Astrocyte of the cerebellum (primary cell): Measurements from ENCODE around the gene TFB1M.

ENCODE experiments used
- DNase-seq: peaks from one replicate; pipeline ENCODE4 v3.0.0-alpha.2; 2011; ENCODE audit warnings: low read depth
- H3K4me3 ChIP-seq: 2 replicates; pipeline ENCODE4 v1.5.1; 2011; ENCODE audit warnings: mild to moderate bottlenecking, low read depth, low read length, moderate library complexity
- CTCF ChIP-seq: IDR thresholded peaks from 2 replicates; pipeline ENCODE4 v1.5.1; 2012; ENCODE audit warnings: low read length, low read depth, moderate library complexity, mild to moderate bottlenecking; ENCODE audit errors: missing control alignments
- in situ Hi-C: cut with HindIII; loops from 2 replicates; pipeline ENCODE4 v1.10.0; 2017; ENCODE audit warnings: low sequenced_read_pairs

Gene TFB1M

GRCh38 chr6:155261111-155261900 is 53.0 kb downstream of the TFB1M start:
- no peak for TF ChIP-seq CTCF
- H3K4me3 ChIP-seq = no peak overlapping the region
- DNase-seq = no peak
- in situ Hi-C loops = loop anchor here (25.0 kb wide), 1 partner anchor 324 kb away; no protein-coding TSS in a partner anchor

GRCh38 chr6:155260686-155261085 is 53.6 kb downstream of the TFB1M start:
- TF ChIP-seq CTCF = no peak
- no peak overlapping the region for H3K4me3 ChIP-seq
- in situ Hi-C loops = loop anchor here (25.0 kb wide), 1 partner anchor 323 kb away; no protein-coding TSS in a partner anchor
- no peak for DNase-seq

- H3K4me3 ChIP-seq = no peak overlapping the region
- in situ Hi-C loops = loop anchor here (25.0 kb wide), 1 partner anchor 323 kb away; no protein-coding TSS in a partner anchor
- TF ChIP-seq CTCF = no peak
- DNase-seq = no peak
Measured at GRCh38 chr6:155259897-155260296, 54.4 kb downstream of the TFB1M start.

GRCh38 chr6:155259204-155259603 is 55.1 kb downstream of the TFB1M start:
- TF ChIP-seq CTCF = no peak
- no peak overlapping the region for H3K4me3 ChIP-seq
- DNase-seq = no peak
- in situ Hi-C loops = loop anchor here (25.0 kb wide), 1 partner anchor 322 kb away; no protein-coding TSS in a partner anchor

- H3K4me3 ChIP-seq = no peak overlapping the region
- no peak for DNase-seq
- in situ Hi-C loops = loop anchor here (25.0 kb wide), 1 partner anchor 320 kb away; no protein-coding TSS in a partner anchor
- TF ChIP-seq CTCF = no peak
Measured at GRCh38 chr6:155257796-155258195, 56.5 kb downstream of the TFB1M start.

- DNase-seq = no peak
- no peak overlapping the region for H3K4me3 ChIP-seq
- in situ Hi-C loops = loop anchor here (25.0 kb wide), 1 partner anchor 319 kb away; no protein-coding TSS in a partner anchor
- TF ChIP-seq CTCF = no peak
Measured at GRCh38 chr6:155256122-155256795, 58.0 kb downstream of the TFB1M start.
